Measurements from ENCODE around the gene CDH6.

GRCh38 chr5:31238497-31238896 lies 45.0 kb downstream of the CDH6 start:
- TF ChIP-seq EP300 (IDR thresholded peaks at IDR 0.05) = no peak
- TF ChIP-seq CTCF (IDR thresholded peaks at IDR 0.05) = no peak
- no peak for TF ChIP-seq POLR2A (IDR thresholded peaks at IDR 0.05)
